NCI-H146 (cell line): ENCODE data around the gene SLITRK3.
"Not testable (repeated sequence)": the region's sequence is repeated elsewhere in the genome, so short reads cannot be mapped to it uniquely, and the experiment has no call there.

ENCODE experiments used
- DNase-seq: peaks from one replicate; lab custom pipeline; 2025; lab: John Stamatoyannopoulos, UW

The SLITRK3 gene

GRCh38 chr3:165191491-165191890 is 4.7 kb downstream of the SLITRK3 start:
- no peak for DNase-seq

- no peak for DNase-seq
Measured at GRCh38 chr3:165188452-165188851, 7.7 kb downstream of the SLITRK3 start.

- DNase-seq = peak; percentile 84
Measured at GRCh38 chr3:165185707-165186327, 10.4 kb downstream of the SLITRK3 start.

- no peak for DNase-seq
Measured at GRCh38 chr3:165181556-165181955, 14.6 kb downstream of the SLITRK3 start.

- DNase-seq = no peak
Measured at GRCh38 chr3:165170236-165170635, 25.9 kb downstream of the SLITRK3 start.

- no peak for DNase-seq
Measured at GRCh38 chr3:165169368-165169767, 26.8 kb downstream of the SLITRK3 start.

GRCh38 chr3:165162883-165163282 is 33.3 kb downstream of the SLITRK3 start:
- no peak for DNase-seq

- no peak for DNase-seq
Measured at GRCh38 chr3:165159760-165160421, 36.3 kb downstream of the SLITRK3 start.

GRCh38 chr3:165158011-165158410 is 38.2 kb downstream of the SLITRK3 start:
- no peak for DNase-seq

GRCh38 chr3:165156757-165157420 is 39.3 kb downstream of the SLITRK3 start:
- DNase-seq = no peak

- no peak for DNase-seq
Measured at GRCh38 chr3:165148876-165149441, 47.2 kb downstream of the SLITRK3 start.

GRCh38 chr3:165144271-165144670 is 51.9 kb downstream of the SLITRK3 start:
- no peak for DNase-seq

GRCh38 chr3:165139918-165140317 is 56.3 kb downstream of the SLITRK3 start:
- DNase-seq = not testable (repeated sequence)
